K562 (cell line): ENCODE results near the gene ZFP36. TPM values are rescaled to one million over a fixed set of nuclear protein-coding genes. Genes with fewer than 3 reads are reported as not detected.
A peak's percentile ranks its signal among the peaks of the same experiment; 100 is the strongest.

Source experiments
- CUX1 ChIP-seq: fragments of 200-800 bp; sonication (Bioruptor generic); IDR thresholded peaks from 2 replicates; pipeline ENCODE4 v1.6.1; 2016; ENCODE audit warnings: missing genetic modification characterization, missing compliant biosample characterization
- ERF ChIP-seq: fragments of 450-650 bp; formaldehyde crosslinking; IDR thresholded peaks from 2 replicates; pipeline ENCODE4 v1.4.0; 2020; ENCODE audit warnings: mild to moderate bottlenecking, mixed read lengths
- ESRRA ChIP-seq: fragments of 450-650 bp; IDR thresholded peaks from 2 replicates; pipeline ENCODE4 v1.6.1; 2014; ENCODE audit warnings: low read depth, mild to moderate bottlenecking, moderate library complexity, borderline replicate concordance
- ETS1 ChIP-seq: conservative IDR thresholded peaks from 2 replicates; pipeline ENCODE4 v1.6.1; 2011; ENCODE audit warnings: low read depth, mild to moderate bottlenecking, low read length; ENCODE audit not compliant: control insufficient read depth
- FOXO4 ChIP-seq: fragments of 450-650 bp; formaldehyde crosslinking; IDR thresholded peaks from 2 replicates; pipeline ENCODE4 v1.4.0; 2020; ENCODE audit warnings: mild to moderate bottlenecking, moderate library complexity
- GTF2E2 ChIP-seq: fragments of 200-800 bp; sonication (Bioruptor generic); IDR thresholded peaks from 2 replicates; pipeline ENCODE4 v1.6.1; 2016; ENCODE audit warnings: missing genetic modification characterization, missing compliant biosample characterization
- KDM5B ChIP-seq: fragments of 200-600 bp; sonication (generic); IDR thresholded peaks from 2 replicates; pipeline ENCODE4 v1.6.1; 2012; ENCODE audit warnings: low read depth, mild to moderate bottlenecking, moderate library complexity, low read length, control low read depth, inconsistent platforms; ENCODE audit not compliant: insufficient replicate concordance
- NFYB ChIP-seq: IDR thresholded peaks from 2 replicates; pipeline ENCODE4 v1.6.1; 2011; ENCODE audit warnings: mild to moderate bottlenecking, moderate library complexity; ENCODE audit not compliant: insufficient read length; ENCODE audit errors: extremely low read depth
- ZKSCAN8 ChIP-seq: fragments of 200-800 bp; sonication (Bioruptor generic); IDR thresholded peaks from 2 replicates; pipeline ENCODE4 v1.6.1; 2016; ENCODE audit warnings: missing genetic modification characterization, missing compliant biosample characterization
- ZNF146 ChIP-seq: IDR thresholded peaks from one replicate; pipeline ENCODE4 v1.6.1; 2018; ENCODE audit warnings: missing compliant biosample characterization; ENCODE audit not compliant: unreplicated experiment
- ZNF197 ChIP-seq: fragments of 200-800 bp; sonication (Bioruptor generic); IDR thresholded peaks from 2 replicates; pipeline ENCODE4 v1.6.1; 2016; ENCODE audit warnings: low read depth, missing genetic modification characterization, missing compliant biosample characterization
- ZNF280B ChIP-seq: fragments of 250-450 bp; sonication (Bioruptor Pico); IDR thresholded peaks from 2 replicates; pipeline ENCODE4 v1.5.1; 2021; ENCODE audit warnings: mild to moderate bottlenecking
- ZNF586 ChIP-seq: fragments of 450-650 bp; formaldehyde crosslinking; conservative IDR thresholded peaks from 2 replicates; pipeline ENCODE4 v1.4.0; 2020; ENCODE audit warnings: mild to moderate bottlenecking, moderate library complexity
- polyA plus RNA-seq, 8 experiments: library from polyadenylated mRNA; depleted of rRNA in 4 of 8; stranded (reverse) in 5 of 8; unstranded in 3 of 8; fragments of >200 nt; fragmentation: Nextera tagmentation in 2 of 8; fragmentation: Illumina TruSeq in 1 of 8; extraction: Ambion mirVana in 2 of 8; extraction: Trizol in 1 of 8; gene quantifications; 2 replicates each; pipeline versions ENCODE4 v1.2.1 to v1.2.3, GENCODE V29; 2011 to 2014; ENCODE audit warnings: inconsistent platforms in 1 of 8, missing spikeins in 1 of 8
- total RNA-seq, 7 experiments: library from RNA; depleted of rRNA in 6 of 7; stranded (reverse); fragments of >200 nt in 6 of 7; fragmentation: Illumina TruSeq in 2 of 7; extraction: Trizol in 2 of 7; gene quantifications; 2 replicates each; pipeline versions ENCODE4 v1.2.1 to v1.2.3, GENCODE V29; 2011 to 2021; ENCODE audit warnings: low replicate concordance in 1 of 7
- TF ChIP-seq, protein P1 (sequence below): fragments of 250-450 bp; sonication (Bioruptor Pico); IDR thresholded peaks from 2 replicates; pipeline ENCODE4 v1.6.1; 2021; ENCODE audit warnings: mild to moderate bottlenecking

The ZFP36 gene
- total and polyA plus RNA-seq, 9 of the 15 experiments (the other 6 are each of a cell fraction or from before 2014, with no cell fraction given) = 1.0 to 20.1 (median 3.5) TPM

DNA sequence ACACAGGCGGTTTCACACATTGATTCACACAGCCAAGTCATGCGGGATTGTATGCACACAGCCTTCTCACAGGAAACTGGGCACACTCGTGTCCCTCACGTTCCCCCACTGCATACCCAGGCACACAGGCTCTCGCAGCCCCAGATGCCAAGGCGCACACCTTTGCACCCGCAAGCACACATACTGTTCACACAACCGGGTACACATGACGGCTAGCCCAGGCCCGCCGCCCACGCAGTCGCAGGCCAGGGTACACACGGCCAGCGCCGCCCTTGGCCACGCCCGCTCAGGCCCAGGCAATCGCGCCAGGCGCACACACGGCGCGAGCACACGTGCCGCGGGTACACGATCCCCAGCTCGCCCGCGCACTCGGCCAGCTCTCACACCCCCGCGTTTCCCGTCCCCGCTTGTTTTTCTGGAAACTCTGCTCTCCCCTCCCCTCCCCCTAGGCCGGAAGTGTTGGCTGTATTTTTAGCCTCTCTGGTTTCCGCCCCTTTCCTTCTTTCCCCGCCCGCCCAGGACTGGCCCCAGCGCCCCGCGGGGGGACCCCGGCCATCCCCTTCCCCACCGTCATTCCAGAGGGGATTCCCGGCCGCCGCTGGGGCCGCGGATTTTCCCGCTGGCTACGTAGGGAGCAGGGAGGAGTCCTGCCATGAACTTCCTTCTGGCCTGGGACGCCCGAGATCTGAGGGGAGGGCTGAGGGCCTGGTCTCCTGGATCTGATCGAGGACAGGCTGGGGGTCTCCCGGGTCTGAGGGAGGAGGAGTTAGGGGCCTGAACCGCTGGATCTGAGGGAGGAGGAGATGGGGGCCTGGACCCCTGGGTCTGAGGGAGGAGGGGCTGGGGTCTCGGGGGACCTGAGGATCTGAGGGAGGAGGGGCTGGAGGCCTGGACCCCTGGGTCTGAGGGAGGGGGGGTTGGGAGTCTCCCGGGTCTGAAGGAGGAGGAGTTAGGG lies 4.0 kb upstream of the ZFP36 start (continued):
- TF ChIP-seq ZNF146 (CRISPR knock-in tag) = no peak
- TF ChIP-seq NFYB = no peak
- peak; percentile 68; the same call in 1 of the 2 replicates for TF ChIP-seq ESRRA
- TF ChIP-seq ETS1 = peak; percentile 87
- no peak for TF ChIP-seq ZNF280B
- no peak for TF ChIP-seq KDM5B
- TF ChIP-seq ERF = peak; percentile 93; the same call in 1 of the 2 replicates
- no peak for TF ChIP-seq ZNF586 (CRISPR knock-in tag)
- TF ChIP-seq GTF2E2 (tag) = no peak; the same call in 1 of the 2 replicates
- 0 out of 2 replicates have a peak, but pooled peaks have one; percentile 4 for TF ChIP-seq ZKSCAN8 (CRISPR knock-in tag)
- no peak for TF ChIP-seq FOXO4
- TF ChIP-seq ZNF197 (CRISPR knock-in tag) = no peak
- no peak for TF ChIP-seq CUX1 (CRISPR knock-in tag)
- TF ChIP-seq, protein P1, sequence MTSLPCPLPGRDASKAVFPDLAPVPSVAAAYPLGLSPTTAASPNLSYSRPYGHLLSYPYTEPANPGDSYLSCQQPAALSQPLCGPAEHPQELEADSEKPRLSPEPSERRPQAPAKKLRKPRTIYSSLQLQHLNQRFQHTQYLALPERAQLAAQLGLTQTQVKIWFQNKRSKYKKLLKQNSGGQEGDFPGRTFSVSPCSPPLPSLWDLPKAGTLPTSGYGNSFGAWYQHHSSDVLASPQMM = no peak
